BJ (cell line): ENCODE data around the gene EPB41L5. TPM values are rescaled to one million over a fixed set of nuclear protein-coding genes. Genes with fewer than 3 reads are reported as not detected.

ENCODE experiments used
- CTCF ChIA-PET: fragments of 350-600 bp; formaldehyde crosslinking; extraction: SDS; loops from one replicate; lab custom pipeline; 2021; ENCODE audit warnings: antibody characterized with exemption, inconsistent platforms; lab: Yijun Ruan, JAX
- POLR2A ChIA-PET: fragments of 300-600 bp; sonication (Branson Sonifier 250); formaldehyde crosslinking; extraction: SDS; loops from one replicate; lab custom pipeline; 2021; ENCODE audit warnings: antibody characterized with exemption; lab: Charles Lee
- DNase-seq: peaks from one replicate; pipeline ENCODE4 v3.0.0-alpha.2; 2011; ENCODE audit warnings: low read depth
- H3K27me3 ChIP-seq: 2 replicates; pipeline ENCODE4 v1.6.0; 2011; ENCODE audit warnings: low read length; ENCODE audit not compliant: control insufficient read depth, insufficient read depth
- H3K36me3 ChIP-seq: 2 replicates; pipeline ENCODE4 v1.5.1; 2011; ENCODE audit warnings: low read length; ENCODE audit not compliant: control insufficient read depth, insufficient read depth
- H3K4me3 ChIP-seq: 2 replicates; pipeline ENCODE4 v1.5.1; 2011; ENCODE audit warnings: low read depth, mild to moderate bottlenecking, control low read depth, low read length
- CTCF ChIP-seq: IDR thresholded peaks from 2 replicates; pipeline ENCODE4 v1.5.1; 2011; ENCODE audit warnings: low read depth, mild to moderate bottlenecking, control low read depth, inconsistent platforms, low read length, moderate library complexity; ENCODE audit not compliant: insufficient read depth
- polyA plus RNA-seq: library from polyadenylated mRNA; depleted of rRNA; stranded (reverse); fragments of >200 nt; gene quantifications from 2 replicates; pipeline ENCODE4 v1.2.3, GENCODE V29; 2011

The EPB41L5 gene
- polyA plus RNA-seq, 1 experiment, result 4.4 TPM

- DNase-seq, result no peak
- H3K27me3 ChIP-seq, result no peaks in the 10 kb centered on the region
- POLR2A ChIA-PET, result no interaction called here
- no peaks in the 10 kb centered on the region; the same call in 1 of the 2 replicates for H3K36me3 ChIP-seq
- no peak overlapping the region for H3K4me3 ChIP-seq
- TF ChIP-seq CTCF, result no peak
- CTCF ChIA-PET, result interaction anchor here (0.7 to 0.8 kb wide), 2 partner anchors 160 to 196 kb away, joined by 3 to 4 read pairs; no protein-coding TSS in a partner anchor
Measured at GRCh38 chr2:120075545-120075944, 62.7 kb downstream of the EPB41L5 start.

DNA sequence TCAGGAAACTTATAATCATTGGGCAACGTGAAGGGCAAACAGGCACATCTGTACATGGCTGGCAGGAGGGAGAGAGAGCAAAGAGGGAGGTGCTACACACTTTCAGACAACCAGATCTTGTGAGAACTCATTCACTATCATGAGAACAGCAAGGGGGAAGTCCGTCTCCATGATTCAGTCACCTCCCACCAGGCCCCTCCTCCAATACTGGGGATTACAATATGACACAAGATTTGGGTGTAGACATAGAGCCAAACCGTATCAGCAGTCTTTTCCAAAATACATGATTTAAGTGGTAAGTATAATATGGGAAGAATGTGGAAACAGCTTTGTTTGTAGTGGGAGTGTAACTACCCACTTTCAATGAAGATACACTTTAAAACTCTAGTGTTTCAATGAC, 65.0 kb downstream of the EPB41L5 start:
- no peak for DNase-seq
- Histone ChIP-seq H3K4me3 (no peak overlapping the region), H3K36me3 (no peaks in the 10 kb centered on the region; the same call in 1 of the 2 replicates), H3K27me3 (no peaks in the 10 kb centered on the region)
- POLR2A ChIA-PET, result no interaction called here
- no peak for TF ChIP-seq CTCF
- CTCF ChIA-PET, result interaction anchor here (1.0 kb wide), 1 partner anchor 97 kb away, joined by 3 read pairs; no protein-coding TSS in a partner anchor

- TF ChIP-seq CTCF, result no peak
- no peaks in the 10 kb centered on the region for H3K27me3 ChIP-seq
- no peaks in the 10 kb centered on the region; the same call in 1 of the 2 replicates for H3K36me3 ChIP-seq
- no peak for DNase-seq
- POLR2A ChIA-PET, result no interaction called here
- CTCF ChIA-PET, result no interaction called here
- no peak overlapping the region for H3K4me3 ChIP-seq
Measured at GRCh38 chr2:120079647-120080046, 66.8 kb downstream of the EPB41L5 start.

GRCh38 chr2:120091436-120091835, 78.6 kb downstream of the EPB41L5 start:
- ChIA-PET CTCF (no interaction called here), POLR2A (no interaction called here)
- no peaks in the 10 kb centered on the region for H3K36me3 ChIP-seq
- no peak for TF ChIP-seq CTCF
- no peak for DNase-seq
- no peaks in the 10 kb centered on the region for H3K27me3 ChIP-seq
- no peak overlapping the region for H3K4me3 ChIP-seq

DNA sequence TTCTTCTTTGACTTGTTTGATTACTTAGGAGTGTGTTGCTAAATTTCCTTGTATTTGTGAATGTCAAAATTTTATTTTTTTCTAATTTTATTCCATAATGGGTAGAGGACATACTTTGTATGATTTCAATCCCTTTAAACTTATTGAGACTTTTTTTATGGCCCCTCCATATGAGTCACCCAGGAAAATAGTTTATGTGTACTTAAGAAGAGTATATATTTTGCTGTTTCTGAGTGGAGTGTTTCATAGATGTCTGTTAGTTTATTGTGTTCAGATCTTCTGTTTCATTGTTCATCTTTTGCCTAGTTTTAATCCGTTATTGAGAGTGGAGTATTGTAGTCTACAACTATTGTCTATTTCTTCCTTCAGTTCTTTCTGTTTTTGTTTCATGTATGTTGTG, 81.9 kb downstream of the EPB41L5 start:
- DNase-seq, result no peak
- CTCF ChIA-PET, result no interaction called here
- no peak for TF ChIP-seq CTCF

More for the DNA sequence above, 81.9 kb downstream of the EPB41L5 start:
- H3K36me3 ChIP-seq, result no peaks in the 10 kb centered on the region
- POLR2A ChIA-PET, result no interaction called here
- no peak overlapping the region for H3K4me3 ChIP-seq
- no peaks in the 10 kb centered on the region for H3K27me3 ChIP-seq
